ENCODE data around the gene MARK1. TPM values are rescaled to one million over a fixed set of nuclear protein-coding genes. Genes with fewer than 3 reads are reported as not detected.

MARK1 gene
- total and polyA plus RNA-seq, 5 donors = 10.1 to 25.1 (median 19.4) TPM

DNA sequence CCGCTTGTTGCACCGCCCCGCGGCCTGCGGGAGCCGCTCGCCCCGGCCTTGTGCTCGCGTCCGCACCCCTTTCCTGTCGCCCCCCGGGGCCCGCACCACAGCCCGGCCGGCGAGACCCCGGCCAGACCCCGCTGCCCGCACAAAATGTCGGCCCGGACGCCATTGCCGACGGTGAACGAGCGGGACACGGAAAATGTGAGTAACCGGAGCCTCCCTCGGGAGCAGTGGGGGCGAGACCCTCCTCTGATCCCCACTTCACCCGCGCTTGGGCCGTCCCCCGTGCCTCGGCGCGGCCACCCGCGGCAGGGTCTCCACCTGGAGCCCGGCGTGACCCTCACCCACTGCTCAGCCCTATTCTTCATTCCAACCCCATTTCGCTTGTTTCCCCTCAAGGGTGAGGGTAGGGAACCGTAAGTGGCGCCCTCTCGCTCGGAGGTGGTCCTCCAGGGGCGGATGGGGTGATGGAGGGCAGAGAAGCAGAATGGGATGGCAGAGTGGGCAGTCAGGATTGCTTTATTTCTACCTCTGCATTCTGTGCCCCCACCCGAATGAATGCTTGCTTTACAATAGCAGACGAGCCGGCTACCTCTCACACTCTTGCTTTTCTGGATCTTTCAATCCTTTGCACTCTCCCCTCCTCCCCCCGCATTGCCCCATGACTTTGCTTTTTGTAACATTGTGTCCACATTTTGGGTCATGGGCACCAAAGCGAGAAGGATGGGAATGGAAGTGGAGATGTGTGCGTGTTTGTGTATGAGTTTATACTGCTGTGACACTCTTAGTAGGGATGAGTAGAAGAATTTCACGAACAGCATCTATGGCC, 954 bp downstream of the MARK1 start:
- WGBS = 1% methylated on average over 55 of the region's 55 CpGs
- DNase-seq (peak in 2 of 3 donors; percentile 33 to 56), ATAC-seq (peak; percentile 7 to 37)
- no peaks in the 10 kb centered on the region for H3K4me1 ChIP-seq (ENCODE audit: control insufficient read depth, insufficient read depth, low read length)
- peak overlapping the region; percentile 89 for H3K27ac ChIP-seq (ENCODE audit: low read length)
- peak overlapping the region; percentile 89 for H3K4me3 ChIP-seq (ENCODE audit: low read length)
- no peaks in the 10 kb centered on the region for H3K9me3 ChIP-seq (ENCODE audit: control insufficient read depth, low read length)
- no peaks in the 10 kb centered on the region for H3K27me3 ChIP-seq (ENCODE audit: control insufficient read depth, insufficient read depth)
- intact Hi-C loops (cut with DNase I) = no loop called here

DNA sequence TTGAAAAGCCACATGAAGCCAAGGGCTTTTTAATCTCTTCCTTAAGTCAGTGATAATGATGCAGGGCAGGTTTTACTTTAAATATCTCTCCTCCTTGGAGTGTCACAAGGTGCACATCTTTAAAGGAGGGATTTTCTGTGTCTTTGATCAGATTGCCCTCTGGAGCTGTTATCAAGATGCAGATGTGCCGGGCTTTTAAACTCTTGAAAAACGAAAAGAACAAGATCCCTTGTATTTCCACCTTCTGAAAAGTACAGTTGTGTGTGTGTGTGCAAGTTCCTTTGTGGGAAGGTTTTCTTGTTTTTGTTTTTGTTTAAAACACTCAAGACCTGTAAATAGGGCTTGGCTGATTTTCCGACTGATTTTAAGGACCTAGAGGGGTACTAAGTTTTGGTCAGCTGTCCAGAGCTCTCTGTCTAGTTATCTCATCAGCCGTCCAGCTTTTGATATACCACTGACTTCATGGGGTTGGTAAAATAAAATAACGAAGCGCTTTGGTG, 1.6 kb downstream of the MARK1 start:
- WGBS = 23% methylated on average over 6 of the region's 6 CpGs
- ATAC-seq = no peak
- no peak for DNase-seq
- no peaks in the 10 kb centered on the region for H3K4me1 ChIP-seq (ENCODE audit: control insufficient read depth, insufficient read depth, low read length)
- H3K27ac ChIP-seq (ENCODE audit: low read length) = no peak overlapping the region
- H3K27me3 ChIP-seq (ENCODE audit: control insufficient read depth, insufficient read depth) = no peaks in the 10 kb centered on the region
- intact Hi-C loops (cut with DNase I) = no loop called here
- no peaks in the 10 kb centered on the region for H3K9me3 ChIP-seq (ENCODE audit: control insufficient read depth, low read length)
- peak overlapping the region; percentile 89 for H3K4me3 ChIP-seq (ENCODE audit: low read length)

DNA sequence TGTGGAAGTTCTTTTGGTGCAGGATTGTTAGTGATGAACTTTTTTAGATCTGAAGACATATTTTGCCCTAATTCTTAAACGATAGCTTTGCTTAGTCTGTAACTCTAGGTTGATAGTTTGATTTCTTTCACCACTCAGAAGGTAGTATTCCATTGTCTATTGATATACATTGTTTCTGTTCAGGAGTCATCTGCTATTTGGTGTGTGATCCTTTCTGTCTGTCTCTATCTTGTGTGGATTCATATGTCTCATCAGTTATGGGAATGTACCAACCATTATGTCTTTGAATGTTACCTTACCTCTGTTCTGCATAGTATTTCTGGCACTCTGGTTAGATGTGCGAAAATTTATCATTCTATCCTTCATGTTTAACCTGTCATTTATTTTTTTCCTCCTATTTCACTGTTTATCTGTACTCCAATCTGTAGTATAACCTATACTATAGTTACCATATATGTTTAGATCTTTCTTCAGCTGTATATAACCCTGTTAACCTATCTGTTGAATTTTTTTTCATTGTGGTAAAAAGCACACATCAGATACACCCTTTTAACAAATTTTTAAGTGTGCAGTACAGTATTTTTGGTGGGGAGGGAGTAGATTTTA, 5.7 kb downstream of the MARK1 start:
- WGBS = 93% methylated on average over 2 of the region's 2 CpGs
- ATAC-seq (no peak), DNase-seq (no peak)
- intact Hi-C loops (cut with DNase I) = no loop called here
- no peak overlapping the region for H3K4me3 ChIP-seq (ENCODE audit: low read length)
- no peaks in the 10 kb centered on the region for H3K9me3 ChIP-seq (ENCODE audit: control insufficient read depth, low read length)
- no peaks in the 10 kb centered on the region for H3K27me3 ChIP-seq (ENCODE audit: control insufficient read depth, insufficient read depth)
- no peak overlapping the region for H3K27ac ChIP-seq (ENCODE audit: low read length)
- no peaks in the 10 kb centered on the region for H3K4me1 ChIP-seq (ENCODE audit: control insufficient read depth, insufficient read depth, low read length)

DNA sequence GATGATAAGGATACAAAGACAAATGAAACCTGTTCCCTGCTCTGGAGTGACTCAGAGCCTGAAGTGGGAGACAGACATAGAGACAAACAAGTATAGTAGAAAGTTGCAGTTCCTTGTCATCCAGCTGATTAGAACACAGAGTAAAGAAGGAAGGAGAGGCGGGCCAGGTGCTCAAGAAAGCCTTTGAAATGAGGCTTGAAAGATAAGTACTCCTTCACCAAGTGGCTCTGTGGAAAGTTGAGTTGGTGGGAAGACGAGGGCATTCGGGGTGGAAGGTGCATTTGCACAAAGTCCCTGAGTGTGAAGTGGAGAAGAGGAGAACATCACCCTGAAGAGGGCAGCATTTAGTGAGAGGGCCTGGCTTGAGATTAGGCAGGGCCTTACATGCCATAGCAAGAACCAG, 17.0 kb downstream of the MARK1 start:
- Histone ChIP-seq H3K27ac (ENCODE audit: low read length) (no peak overlapping the region), H3K4me1 (ENCODE audit: control insufficient read depth, insufficient read depth, low read length) (no peaks in the 10 kb centered on the region), H3K9me3 (ENCODE audit: control insufficient read depth, low read length) (no peaks in the 10 kb centered on the region), H3K4me3 (ENCODE audit: low read length) (no peak overlapping the region), H3K27me3 (ENCODE audit: control insufficient read depth, insufficient read depth) (no peaks in the 10 kb centered on the region)
- intact Hi-C loops (cut with DNase I) = no loop called here
- DNase-seq (no peak), ATAC-seq (no peak)
- WGBS = 93% methylated on average over 3 of the region's 3 CpGs

DNA sequence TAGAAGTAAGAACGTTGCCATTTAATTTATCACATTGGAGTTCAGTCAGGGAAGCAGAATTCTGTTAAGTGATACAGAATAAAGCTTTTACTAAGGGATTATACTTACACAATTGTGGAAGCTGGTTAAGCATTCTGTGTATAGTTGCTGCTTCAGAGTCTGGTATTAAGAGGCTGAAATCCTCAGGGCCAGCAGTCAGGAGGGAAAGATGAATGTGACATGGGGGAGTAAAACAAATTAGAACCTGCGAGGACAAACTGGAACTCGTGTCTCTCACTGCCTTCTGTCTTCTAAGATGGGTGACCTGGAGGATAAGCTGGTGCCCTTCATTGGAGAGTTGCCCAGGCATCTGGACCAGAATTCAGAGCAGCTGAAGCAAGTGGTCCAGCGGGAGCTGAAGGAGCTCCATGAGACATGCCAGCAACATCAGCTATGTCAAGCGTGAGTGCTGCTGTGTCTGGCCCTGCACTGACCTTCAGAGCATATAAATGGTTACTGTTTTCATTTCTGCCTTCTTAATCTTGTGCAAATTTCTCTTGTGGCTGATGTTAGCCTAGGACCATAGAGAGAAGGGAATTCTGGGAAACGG, 23.0 kb downstream of the MARK1 start:
- intact Hi-C loops (cut with DNase I) = no loop called here
- peaks cover 4% of the 10 kb centered on the region for H3K4me1 ChIP-seq (ENCODE audit: control insufficient read depth, insufficient read depth, low read length)
- no peak overlapping the region for H3K4me3 ChIP-seq (ENCODE audit: low read length)
- ATAC-seq (peak in 1 of 2 donors; percentile 63), DNase-seq (peak; percentile 14 to 55 (median 27))
- H3K9me3 ChIP-seq (ENCODE audit: control insufficient read depth, low read length) = no peaks in the 10 kb centered on the region
- no peak overlapping the region for H3K27ac ChIP-seq (ENCODE audit: low read length)
- WGBS = 49% methylated on average over 6 of the region's 6 CpGs
- no peaks in the 10 kb centered on the region for H3K27me3 ChIP-seq (ENCODE audit: control insufficient read depth, insufficient read depth)

DNA sequence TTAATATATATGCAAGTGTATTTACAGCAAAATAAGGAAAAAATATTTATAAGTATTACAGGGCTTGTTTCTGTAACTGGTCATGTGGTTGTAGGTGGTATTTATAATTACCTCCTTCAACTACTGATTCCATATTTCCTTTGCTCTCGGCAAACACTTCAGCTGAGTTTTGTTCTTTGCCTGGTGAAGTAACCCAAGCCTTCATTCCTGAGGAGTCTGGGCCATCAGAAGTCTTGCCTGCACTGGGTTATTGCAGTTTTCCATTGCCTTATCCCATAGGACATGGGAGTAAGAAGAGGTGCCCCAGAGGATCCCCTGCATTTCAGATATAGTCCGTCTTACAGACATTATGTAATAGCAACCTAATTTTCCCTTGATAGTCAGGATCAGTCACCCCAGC, 23.8 kb downstream of the MARK1 start:
- 92% methylated on average over 2 of the region's 2 CpGs for WGBS
- no peak overlapping the region for H3K27ac ChIP-seq (ENCODE audit: low read length)
- no peaks in the 10 kb centered on the region for H3K27me3 ChIP-seq (ENCODE audit: control insufficient read depth, insufficient read depth)
- intact Hi-C loops (cut with DNase I) = no loop called here
- H3K4me1 ChIP-seq (ENCODE audit: control insufficient read depth, insufficient read depth, low read length) = peaks cover 6% of the 10 kb centered on the region
- no peak for DNase-seq
- no peak overlapping the region for H3K4me3 ChIP-seq (ENCODE audit: low read length)
- no peaks in the 10 kb centered on the region for H3K9me3 ChIP-seq (ENCODE audit: control insufficient read depth, low read length)
- no peak for ATAC-seq

DNA sequence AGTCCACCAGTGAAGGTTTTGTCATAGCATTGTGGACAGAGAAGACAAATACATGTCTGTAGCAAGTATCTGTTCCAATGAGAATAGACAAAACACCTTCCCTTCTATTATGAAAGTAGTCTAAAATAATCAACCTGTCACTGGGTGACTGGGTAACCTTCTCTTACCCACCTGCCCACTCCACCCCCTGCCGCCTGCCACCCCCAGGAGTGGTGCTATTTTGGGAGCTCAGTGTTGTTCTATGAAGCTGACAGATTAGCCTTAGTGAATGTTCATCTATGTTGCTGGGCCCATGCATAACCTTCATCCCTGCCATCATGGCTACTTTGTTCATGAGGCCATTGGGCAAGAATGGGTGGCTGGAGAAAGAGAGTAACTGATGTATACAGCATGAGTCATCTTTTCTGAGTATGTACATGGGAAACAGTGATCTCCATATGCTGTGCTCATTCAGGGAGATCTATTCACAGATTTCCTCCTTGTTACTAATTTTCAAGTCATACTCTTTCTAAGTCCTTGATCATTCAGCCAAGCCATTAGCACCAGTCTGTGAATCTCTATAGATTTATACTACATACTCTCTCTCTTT, 24.8 kb downstream of the MARK1 start:
- intact Hi-C loops (cut with DNase I) = no loop called here
- Histone ChIP-seq H3K27me3 (ENCODE audit: control insufficient read depth, insufficient read depth) (no peaks in the 10 kb centered on the region), H3K27ac (ENCODE audit: low read length) (no peak overlapping the region), H3K4me1 (ENCODE audit: control insufficient read depth, insufficient read depth, low read length) (peaks cover 6% of the 10 kb centered on the region), H3K4me3 (ENCODE audit: low read length) (no peak overlapping the region), H3K9me3 (ENCODE audit: control insufficient read depth, low read length) (no peaks in the 10 kb centered on the region)
- WGBS = 78% methylated on average over 1 of the region's 1 CpG
- ATAC-seq (no peak), DNase-seq (no peak)

DNA sequence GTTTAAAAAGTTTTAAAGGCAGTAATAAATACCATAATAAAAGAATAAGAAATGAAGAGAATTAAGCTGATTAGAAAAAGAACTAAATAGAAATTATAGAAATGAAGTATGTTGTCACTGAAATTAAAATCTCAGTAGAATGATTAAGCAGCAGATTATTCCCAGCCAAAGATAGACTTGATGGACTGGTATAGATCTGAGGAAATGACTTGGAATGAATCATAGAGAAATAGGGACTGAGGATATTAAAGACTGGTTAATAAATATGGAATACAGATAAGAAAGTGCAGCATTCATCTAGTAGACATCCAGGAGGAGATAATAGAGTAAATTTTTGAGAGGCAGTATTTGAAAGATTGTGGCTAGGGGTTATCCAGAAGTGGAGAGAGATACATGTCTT, 28.7 kb downstream of the MARK1 start:
- Histone ChIP-seq H3K4me1 (ENCODE audit: control insufficient read depth, insufficient read depth, low read length) (peaks cover 2% of the 10 kb centered on the region), H3K27me3 (ENCODE audit: control insufficient read depth, insufficient read depth) (no peaks in the 10 kb centered on the region), H3K4me3 (ENCODE audit: low read length) (no peak overlapping the region), H3K27ac (ENCODE audit: low read length) (no peak overlapping the region), H3K9me3 (ENCODE audit: control insufficient read depth, low read length) (no peaks in the 10 kb centered on the region)
- DNase-seq (no peak), ATAC-seq (no peak)
- intact Hi-C loops (cut with DNase I) = no loop called here

DNA sequence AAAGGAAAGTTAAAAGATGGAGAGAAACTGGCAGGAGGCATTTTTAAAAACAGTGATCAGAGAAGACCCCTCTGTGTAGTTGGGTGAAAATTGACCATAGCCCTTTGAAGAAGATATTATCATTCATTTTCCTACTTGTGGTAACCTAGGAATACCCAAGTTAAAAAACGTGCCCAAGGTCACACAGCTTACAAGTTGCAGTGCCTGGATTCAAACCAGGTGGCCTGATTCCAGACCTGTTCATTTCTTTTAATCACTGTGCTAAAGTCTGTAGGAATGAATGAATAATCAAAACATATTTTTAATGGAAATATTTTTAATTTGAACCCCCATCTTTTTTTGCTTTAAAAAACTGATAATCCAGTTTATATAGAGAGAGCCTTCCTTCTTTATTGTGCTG, 35.6 kb downstream of the MARK1 start:
- Histone ChIP-seq H3K27ac (ENCODE audit: low read length) (no peak overlapping the region), H3K4me1 (ENCODE audit: control insufficient read depth, insufficient read depth, low read length) (no peaks in the 10 kb centered on the region), H3K27me3 (ENCODE audit: control insufficient read depth, insufficient read depth) (no peaks in the 10 kb centered on the region), H3K4me3 (ENCODE audit: low read length) (no peak overlapping the region), H3K9me3 (ENCODE audit: control insufficient read depth, low read length) (no peaks in the 10 kb centered on the region)
- ATAC-seq (no peak), DNase-seq (no peak)
- intact Hi-C loops (cut with DNase I) = no loop called here
- WGBS = 13% methylated on average over 1 of the region's 1 CpG

DNA sequence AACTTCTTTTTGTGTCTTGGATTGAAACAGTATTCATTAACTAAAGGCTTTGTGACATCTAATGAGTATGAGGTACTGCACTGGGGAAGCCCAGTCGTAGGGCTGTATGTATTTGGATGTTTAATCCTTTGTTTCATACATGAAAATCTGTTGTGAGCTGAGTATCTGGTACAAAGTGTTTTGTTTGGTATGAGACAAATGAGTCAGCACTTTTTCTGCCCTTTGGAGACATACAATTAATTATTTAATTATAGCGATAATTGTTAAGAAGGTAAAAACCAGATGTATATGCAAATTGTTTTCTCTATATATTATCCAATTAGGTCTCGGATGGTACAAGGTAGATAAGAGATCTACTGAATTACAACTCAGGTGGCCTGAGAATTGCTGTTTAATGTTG, 36.3 kb downstream of the MARK1 start:
- Histone ChIP-seq H3K4me3 (ENCODE audit: low read length) (no peak overlapping the region), H3K9me3 (ENCODE audit: control insufficient read depth, low read length) (no peaks in the 10 kb centered on the region), H3K4me1 (ENCODE audit: control insufficient read depth, insufficient read depth, low read length) (no peaks in the 10 kb centered on the region), H3K27me3 (ENCODE audit: control insufficient read depth, insufficient read depth) (no peaks in the 10 kb centered on the region), H3K27ac (ENCODE audit: low read length) (no peak overlapping the region)
- 85% methylated on average over 3 of the region's 3 CpGs for WGBS
- intact Hi-C loops (cut with DNase I) = no loop called here
- no peak for ATAC-seq
- DNase-seq = no peak

DNA sequence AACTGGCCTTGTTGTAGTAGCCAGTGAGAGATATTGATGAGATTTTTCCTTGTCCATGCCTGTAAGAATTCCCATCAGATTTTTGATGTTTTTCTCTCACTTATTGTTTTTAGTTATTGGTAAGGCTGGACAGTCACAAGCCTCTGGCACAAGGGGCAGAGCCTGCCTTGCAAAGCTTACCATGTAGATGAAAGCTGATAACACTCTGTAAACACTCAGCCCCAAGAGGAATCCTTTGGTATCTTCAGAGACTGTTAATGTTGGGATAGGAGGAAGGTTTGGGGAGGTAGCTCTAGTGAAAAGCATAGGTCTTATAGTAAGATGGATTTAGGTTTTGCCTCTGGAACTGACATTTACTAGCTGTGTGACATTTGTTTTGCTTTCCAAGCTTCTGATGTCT, 37.7 kb downstream of the MARK1 start:
- no peak overlapping the region for H3K27ac ChIP-seq (ENCODE audit: low read length)
- DNase-seq (no peak), ATAC-seq (no peak)
- no peak overlapping the region for H3K4me3 ChIP-seq (ENCODE audit: low read length)
- intact Hi-C loops (cut with DNase I) = no loop called here
- H3K27me3 ChIP-seq (ENCODE audit: control insufficient read depth, insufficient read depth) = no peaks in the 10 kb centered on the region
- H3K9me3 ChIP-seq (ENCODE audit: control insufficient read depth, low read length) = no peaks in the 10 kb centered on the region
- no peaks in the 10 kb centered on the region for H3K4me1 ChIP-seq (ENCODE audit: control insufficient read depth, insufficient read depth, low read length)

All from right cardiac atrium (tissue), 5 donors.